Keratinocyte (primary cell): Measurements from ENCODE around the gene NECTIN3. TPM values are rescaled to one million over a fixed set of nuclear protein-coding genes. Genes with fewer than 3 reads are reported as not detected.

Experiments used
- DNase-seq: peaks from one replicate; pipeline ENCODE4 v3.0.0-alpha.2; 2011; ENCODE audit warnings: low read depth, missing footprints, low spot score
- FAIRE-seq: peaks from 2 replicates; lab custom pipeline; 2011; peaks lifted over from hg19 to GRCh38; lab: Jason Lieb, UNC
- H2AFZ ChIP-seq: 2 replicates; pipeline ENCODE4 v1.6.0; 2012; ENCODE audit warnings: low read length, control low read depth, inconsistent platforms; ENCODE audit not compliant: control insufficient read depth
- H3K27ac ChIP-seq: 2 replicates; pipeline ENCODE4 v1.5.1; 2011; ENCODE audit warnings: low read length; ENCODE audit not compliant: control insufficient read depth, insufficient read depth
- H3K27me3 ChIP-seq: 3 replicates; pipeline ENCODE4 v1.6.0; 2011; ENCODE audit warnings: low read length; ENCODE audit not compliant: control insufficient read depth, insufficient read depth; ENCODE audit errors: extremely low read depth
- H3K36me3 ChIP-seq, 2 experiments: 2 replicates in 1 of 2; 3 replicates in 1 of 2; pipeline ENCODE4 v1.5.1; 2011; ENCODE audit warnings: low read length in 2 of 2, mild to moderate bottlenecking in 1 of 2; ENCODE audit not compliant: control insufficient read depth in 2 of 2, insufficient read depth in 2 of 2; ENCODE audit errors: extremely low read depth in 1 of 2
- H3K4me1 ChIP-seq: 3 replicates; pipeline ENCODE4 v1.5.1; 2011; ENCODE audit warnings: low read length; ENCODE audit not compliant: control insufficient read depth, insufficient read depth; ENCODE audit errors: extremely low read depth
- H3K4me2 ChIP-seq: 3 replicates; pipeline ENCODE4 v1.6.0; 2011; ENCODE audit warnings: low read depth, low read length; ENCODE audit not compliant: control insufficient read depth, insufficient read depth; ENCODE audit errors: extremely low read depth
- H3K4me3 ChIP-seq, 3 experiments: fragments of 200-600 bp in 1 of 3; sonication (generic) in 1 of 3; 2 replicates in 2 of 3; 3 replicates in 1 of 3; pipeline ENCODE4 v1.5.1; 2011 to 2016; ENCODE audit warnings: low read length in 3 of 3, mild to moderate bottlenecking in 3 of 3, control low read depth in 2 of 3, inconsistent platforms in 1 of 3, low read depth in 1 of 3, mixed read lengths in 1 of 3, mixed run types in 1 of 3, moderate library complexity in 1 of 3; ENCODE audit not compliant: control insufficient read depth in 2 of 3, insufficient read depth in 2 of 3; ENCODE audit errors: extremely low read depth in 1 of 3
- H3K79me2 ChIP-seq: 2 replicates; pipeline ENCODE4 v1.6.0; 2012; ENCODE audit warnings: low read length; ENCODE audit not compliant: control insufficient read depth, insufficient read depth
- H3K9ac ChIP-seq: 3 replicates; pipeline ENCODE4 v1.6.0; 2011; ENCODE audit warnings: low read length; ENCODE audit not compliant: control insufficient read depth, insufficient read depth; ENCODE audit errors: extremely low read depth
- H3K9me1 ChIP-seq: 3 replicates; pipeline ENCODE4 v1.6.0; 2011; ENCODE audit warnings: low read length; ENCODE audit not compliant: control insufficient read depth, insufficient read depth; ENCODE audit errors: extremely low read depth
- H3K9me3 ChIP-seq: 2 replicates; pipeline ENCODE4 v1.5.1; 2012; ENCODE audit warnings: low read depth, low read length; ENCODE audit not compliant: control insufficient read depth
- H4K20me1 ChIP-seq: 3 replicates; pipeline ENCODE4 v1.6.0; 2011; ENCODE audit warnings: low read length; ENCODE audit not compliant: control insufficient read depth, insufficient read depth; ENCODE audit errors: extremely low read depth
- EZH2 ChIP-seq: IDR thresholded peaks from one replicate; pipeline ENCODE4 v1.6.1; 2012; ENCODE audit warnings: inconsistent platforms, mild to moderate bottlenecking, low read length, moderate library complexity
- dilution Hi-C: fragments of 300-500 bp; cut with MboI; formaldehyde crosslinking; loops from one replicate; pipeline ENCODE4 v1.7.0; 2020; ENCODE audit warnings: low sequenced_read_pairs; ENCODE audit not compliant: extremely low pct_ligation_motif_present
- polyA plus RNA-seq, 5 experiments: library from polyadenylated mRNA; depleted of rRNA in 3 of 5; stranded (reverse) in 3 of 5; stranded (forward) in 1 of 5; unstranded in 1 of 5; fragments of >200 nt; gene quantifications; 1 replicate in 1 of 5; 2 replicates in 3 of 5; 3 replicates in 1 of 5; pipeline versions ENCODE4 v1.2.1 to v1.2.3, GENCODE V29; 2011 to 2012; ENCODE audit warnings: missing spikeins in 2 of 5, low read depth in 1 of 5, low replicate concordance in 1 of 5
- TF ChIP-seq, protein P1 (sequence below), 3 experiments: IDR thresholded peaks in 1 of 3; conservative IDR thresholded peaks in 1 of 3; optimal IDR thresholded peaks in 1 of 3; 2 replicates in 2 of 3; 3 replicates in 1 of 3; pipeline versions ENCODE3 to v1.5.1; 2011; ENCODE audit warnings: low read length in 3 of 3, mild to moderate bottlenecking in 3 of 3, moderate library complexity in 2 of 3, control low read depth in 1 of 3, inconsistent platforms in 1 of 3; ENCODE audit not compliant: insufficient read depth in 2 of 3; ENCODE audit errors: extremely low read depth in 1 of 3

The NECTIN3 gene
- polyA plus RNA-seq, 1 donor (not counting 4 experiments of a cell fraction or from before 2014, with no cell fraction given), result 2.1 TPM

DNA sequence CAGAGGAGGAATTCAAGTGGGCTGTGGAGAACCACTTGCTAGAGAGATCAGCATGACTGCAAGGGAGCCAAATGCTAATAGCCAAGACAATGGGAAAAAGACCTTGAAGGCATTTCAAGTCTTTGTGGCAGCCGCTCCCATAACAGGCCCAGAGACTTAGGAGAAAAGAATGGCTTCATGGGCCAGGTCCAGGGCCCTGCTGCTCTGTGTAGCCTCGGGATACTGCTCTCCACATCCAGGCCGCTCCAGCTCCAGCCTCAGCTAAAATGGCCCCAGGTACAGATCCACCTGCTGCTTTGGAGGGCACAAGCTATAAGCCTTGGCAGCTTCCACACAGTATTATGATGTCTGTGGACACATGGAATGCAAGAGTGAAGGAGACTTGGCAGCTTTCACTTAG, 157.7 kb downstream of the NECTIN3 start:
- no peak overlapping the region for H2AFZ ChIP-seq

DNA sequence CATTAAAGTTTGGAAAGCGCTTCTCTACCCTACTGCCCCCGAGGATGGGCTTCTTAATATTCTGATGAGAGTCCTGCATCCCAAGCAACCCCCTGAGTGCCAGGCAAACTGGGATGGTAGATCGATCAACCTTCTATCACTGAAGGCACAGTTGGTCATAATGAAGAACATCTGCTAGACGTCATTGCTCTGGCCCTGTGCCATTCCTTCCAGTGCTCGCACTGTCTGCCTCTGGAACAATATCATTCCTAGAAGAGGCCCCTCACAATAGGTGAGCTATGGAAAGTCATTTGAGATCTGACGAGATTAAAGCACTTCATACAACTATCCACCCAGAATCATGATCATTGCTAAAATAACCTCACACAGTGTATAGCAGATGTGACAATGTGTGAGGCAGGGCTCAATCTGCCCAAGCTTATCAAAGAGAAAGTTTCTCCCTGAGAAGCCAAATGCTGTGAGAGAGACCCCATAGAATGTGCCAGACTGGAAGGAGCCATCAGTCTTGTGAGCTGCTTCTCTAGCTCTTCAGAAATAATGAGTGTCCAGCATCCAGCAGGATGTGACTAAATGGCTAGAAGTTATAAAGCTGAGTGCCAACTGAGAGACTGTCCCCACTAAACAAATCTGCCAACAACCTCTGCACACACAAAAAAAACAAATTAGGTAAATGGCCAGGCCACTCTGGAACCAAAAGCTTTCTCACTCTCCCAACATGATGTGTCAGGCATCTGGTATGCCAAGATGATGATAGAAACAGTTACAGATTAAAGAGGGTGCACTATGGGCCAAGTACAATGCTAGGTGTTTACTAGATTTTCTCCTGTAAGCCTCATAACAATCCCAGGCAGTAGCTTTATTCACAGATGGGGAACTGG, 165.5 kb downstream of the NECTIN3 start:
- H2AFZ ChIP-seq, result no peak overlapping the region
- no peaks in the 10 kb centered on the region for H3K79me2 ChIP-seq
- no peaks in the 10 kb centered on the region for H3K9me3 ChIP-seq
- H4K20me1 ChIP-seq, result no peaks in the 10 kb centered on the region
- no peak for DNase-seq
- H3K4me2 ChIP-seq, result no peak overlapping the region
- TF ChIP-seq, protein P1, sequence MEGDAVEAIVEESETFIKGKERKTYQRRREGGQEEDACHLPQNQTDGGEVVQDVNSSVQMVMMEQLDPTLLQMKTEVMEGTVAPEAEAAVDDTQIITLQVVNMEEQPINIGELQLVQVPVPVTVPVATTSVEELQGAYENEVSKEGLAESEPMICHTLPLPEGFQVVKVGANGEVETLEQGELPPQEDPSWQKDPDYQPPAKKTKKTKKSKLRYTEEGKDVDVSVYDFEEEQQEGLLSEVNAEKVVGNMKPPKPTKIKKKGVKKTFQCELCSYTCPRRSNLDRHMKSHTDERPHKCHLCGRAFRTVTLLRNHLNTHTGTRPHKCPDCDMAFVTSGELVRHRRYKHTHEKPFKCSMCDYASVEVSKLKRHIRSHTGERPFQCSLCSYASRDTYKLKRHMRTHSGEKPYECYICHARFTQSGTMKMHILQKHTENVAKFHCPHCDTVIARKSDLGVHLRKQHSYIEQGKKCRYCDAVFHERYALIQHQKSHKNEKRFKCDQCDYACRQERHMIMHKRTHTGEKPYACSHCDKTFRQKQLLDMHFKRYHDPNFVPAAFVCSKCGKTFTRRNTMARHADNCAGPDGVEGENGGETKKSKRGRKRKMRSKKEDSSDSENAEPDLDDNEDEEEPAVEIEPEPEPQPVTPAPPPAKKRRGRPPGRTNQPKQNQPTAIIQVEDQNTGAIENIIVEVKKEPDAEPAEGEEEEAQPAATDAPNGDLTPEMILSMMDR (optimal IDR thresholded peaks at IDR 0.05 in 1 of 3, IDR thresholded peaks at IDR 0.05 in 1 of 3, conservative IDR thresholded peaks at IDR 0.05 in 1 of 3; ENCODE audit: extremely low read depth in 1 of 3, insufficient read depth in 2 of 3, low read length in 3 of 3), result no peak
- TF ChIP-seq EZH2, result no peak
- no peak overlapping the region for H3K9ac ChIP-seq
- H3K9me1 ChIP-seq, result no peaks in the 10 kb centered on the region
- H3K36me3 ChIP-seq, result no peaks in the 10 kb centered on the region
- H3K4me1 ChIP-seq, result no peaks in the 10 kb centered on the region
- dilution Hi-C loops, result no loop called here
- H3K27me3 ChIP-seq, result no peaks in the 10 kb centered on the region
- no peak overlapping the region for H3K4me3 ChIP-seq
- H3K27ac ChIP-seq, result no peak overlapping the region
- no peak for FAIRE-seq

More for the DNA sequence above, 157.7 kb downstream of the NECTIN3 start:
- TF ChIP-seq, protein P1 (optimal IDR thresholded peaks at IDR 0.05 in 1 of 3, IDR thresholded peaks at IDR 0.05 in 1 of 3, conservative IDR thresholded peaks at IDR 0.05 in 1 of 3; ENCODE audit: extremely low read depth in 1 of 3, insufficient read depth in 2 of 3, low read length in 3 of 3), result no peak
- TF ChIP-seq EZH2, result no peak
- DNase-seq (no peak), FAIRE-seq (no peak)
- Histone ChIP-seq H3K4me1 (no peaks in the 10 kb centered on the region), H3K27ac (no peak overlapping the region), H3K36me3 (no peaks in the 10 kb centered on the region), H3K4me2 (no peak overlapping the region), H4K20me1 (no peaks in the 10 kb centered on the region), H3K27me3 (no peaks in the 10 kb centered on the region), H3K9me3 (no peaks in the 10 kb centered on the region), H3K4me3 (no peak overlapping the region), H3K9me1 (no peaks in the 10 kb centered on the region), H3K9ac (no peak overlapping the region), H3K79me2 (no peaks in the 10 kb centered on the region)
- dilution Hi-C loops, result no loop called here
